AG09319 (cell line): Measurements from ENCODE around the gene ADAMTSL3.

ENCODE experiments used
- DNase-seq: peaks from one replicate; pipeline ENCODE4 v3.0.0-alpha.2; 2010; ENCODE audit warnings: low read depth; ENCODE audit errors: extremely low read depth
- TF ChIP-seq, protein P1 (sequence below): IDR thresholded peaks from 2 replicates; pipeline ENCODE4 v1.5.1; 2011; ENCODE audit warnings: low read depth, mild to moderate bottlenecking, inconsistent platforms, low read length, moderate library complexity

The ADAMTSL3 gene

GRCh38 chr15:83767741-83768140 lies 113.8 kb downstream of the ADAMTSL3 start:
- TF ChIP-seq, protein P1, sequence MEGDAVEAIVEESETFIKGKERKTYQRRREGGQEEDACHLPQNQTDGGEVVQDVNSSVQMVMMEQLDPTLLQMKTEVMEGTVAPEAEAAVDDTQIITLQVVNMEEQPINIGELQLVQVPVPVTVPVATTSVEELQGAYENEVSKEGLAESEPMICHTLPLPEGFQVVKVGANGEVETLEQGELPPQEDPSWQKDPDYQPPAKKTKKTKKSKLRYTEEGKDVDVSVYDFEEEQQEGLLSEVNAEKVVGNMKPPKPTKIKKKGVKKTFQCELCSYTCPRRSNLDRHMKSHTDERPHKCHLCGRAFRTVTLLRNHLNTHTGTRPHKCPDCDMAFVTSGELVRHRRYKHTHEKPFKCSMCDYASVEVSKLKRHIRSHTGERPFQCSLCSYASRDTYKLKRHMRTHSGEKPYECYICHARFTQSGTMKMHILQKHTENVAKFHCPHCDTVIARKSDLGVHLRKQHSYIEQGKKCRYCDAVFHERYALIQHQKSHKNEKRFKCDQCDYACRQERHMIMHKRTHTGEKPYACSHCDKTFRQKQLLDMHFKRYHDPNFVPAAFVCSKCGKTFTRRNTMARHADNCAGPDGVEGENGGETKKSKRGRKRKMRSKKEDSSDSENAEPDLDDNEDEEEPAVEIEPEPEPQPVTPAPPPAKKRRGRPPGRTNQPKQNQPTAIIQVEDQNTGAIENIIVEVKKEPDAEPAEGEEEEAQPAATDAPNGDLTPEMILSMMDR = no peak
- no peak for DNase-seq

DNA sequence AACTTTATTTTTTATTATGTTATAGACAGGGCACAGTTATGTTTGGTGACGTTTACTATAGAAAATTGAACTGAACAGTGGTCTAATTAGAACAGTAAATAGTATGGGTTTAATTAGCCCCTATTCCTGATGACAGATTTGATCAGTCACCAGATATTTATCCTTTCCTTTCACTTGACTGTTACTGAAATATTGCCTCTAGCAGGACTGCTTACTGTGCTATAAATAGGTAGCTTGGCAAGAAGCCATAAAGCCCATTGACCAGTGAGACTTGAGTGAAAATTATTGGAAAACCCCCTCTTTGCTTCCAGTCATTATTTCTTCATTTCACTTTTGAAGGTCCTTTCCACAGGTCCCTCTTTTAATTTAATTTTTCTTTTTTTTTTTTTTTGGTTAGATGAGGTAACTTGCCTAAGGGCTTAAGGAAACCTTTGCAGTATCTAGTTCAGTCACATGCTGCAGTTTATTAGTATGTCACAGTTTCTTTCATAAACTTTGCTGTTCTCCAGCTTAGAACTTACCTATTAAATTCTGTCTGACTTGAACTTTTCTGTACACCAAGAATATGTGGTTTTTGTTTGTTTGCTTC lies 115.6 kb downstream of the ADAMTSL3 start:
- TF ChIP-seq, protein P1 = no peak
- DNase-seq = no peak

- DNase-seq = no peak
Measured at GRCh38 chr15:83775738-83776137, 121.8 kb downstream of the ADAMTSL3 start.

DNA sequence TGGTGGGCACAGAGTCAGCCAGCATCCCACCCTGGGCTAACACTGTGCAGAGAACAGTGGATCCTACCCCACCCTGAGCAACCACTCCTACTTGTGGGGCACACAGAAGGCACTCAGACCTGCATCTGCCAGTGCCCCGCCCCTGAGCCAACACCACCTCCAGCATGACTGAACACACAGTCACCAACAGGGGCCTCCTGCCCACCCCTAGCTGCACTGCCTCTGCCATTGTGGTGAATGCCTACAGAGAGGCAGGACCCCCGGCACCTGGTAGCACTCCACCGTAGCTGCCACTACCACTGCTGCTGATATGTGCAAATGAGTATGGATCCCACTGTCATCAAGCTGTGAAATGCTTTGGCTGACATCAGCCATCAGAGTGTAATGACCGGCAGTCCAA lies 123.1 kb downstream of the ADAMTSL3 start:
- TF ChIP-seq, protein P1 = no peak

More at GRCh38 chr15:83775738-83776137, 121.8 kb downstream of the ADAMTSL3 start:
- TF ChIP-seq, protein P1 = no peak; the same call in 1 of the 2 replicates

GRCh38 chr15:83783227-83783626 lies 129.3 kb downstream of the ADAMTSL3 start:
- no peak for DNase-seq
- TF ChIP-seq, protein P1 = no peak

More for the DNA sequence above, 123.1 kb downstream of the ADAMTSL3 start:
- no peak for DNase-seq

- no peak for DNase-seq
- TF ChIP-seq, protein P1 = no peak
Measured at GRCh38 chr15:83784975-83785374, 131.1 kb downstream of the ADAMTSL3 start.

- TF ChIP-seq, protein P1 = no peak
Measured at GRCh38 chr15:83786336-83786735, 132.4 kb downstream of the ADAMTSL3 start.

More at GRCh38 chr15:83786336-83786735, 132.4 kb downstream of the ADAMTSL3 start:
- DNase-seq = no peak
